Cerebellar cortex (tissue), 1 donor: Measurements from ENCODE around the gene GNAT1.
A peak's percentile ranks its signal among the peaks of the same experiment; 100 is the strongest.
"Not testable (repeated sequence)": the region's sequence is repeated elsewhere in the genome, so short reads cannot be mapped to it uniquely, and the experiment has no call there.

ENCODE experiments used
- DNase-seq: peaks from one replicate; pipeline ENCODE4 v3.0.0-alpha.2; 2015; ENCODE audit warnings: low spot score

GNAT1 gene

GRCh38 chr3:50242851-50243542, 51.6 kb downstream of the GNAT1 start:
- DNase-seq = no peak

GRCh38 chr3:50243543-50243895, 52.1 kb downstream of the GNAT1 start:
- no peak for DNase-seq

DNA sequence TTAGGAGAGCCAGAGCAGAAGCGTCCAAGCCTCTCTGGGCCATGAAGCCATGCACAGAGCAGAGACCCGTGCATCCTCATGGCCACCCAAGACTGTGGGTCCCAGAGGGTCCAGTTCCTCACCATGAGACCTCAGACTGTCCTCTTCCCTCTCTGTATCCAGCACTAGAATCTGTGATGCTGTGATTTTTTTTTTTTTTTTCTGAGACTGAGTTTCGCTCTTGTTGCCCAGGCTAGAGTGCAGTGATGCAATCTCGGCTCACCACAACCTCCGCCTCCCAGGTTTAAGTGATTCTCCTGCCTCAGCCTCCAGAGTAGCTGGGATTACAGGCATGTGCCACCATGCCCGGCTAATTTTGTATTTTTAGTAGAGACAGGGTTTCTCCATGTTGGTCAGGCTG, 53.4 kb downstream of the GNAT1 start:
- DNase-seq = not testable (repeated sequence)

- DNase-seq = no peak
These were observed 53.9 kb downstream of the GNAT1 start for GRCh38 chr3:50245251-50245745.

- peak; percentile 84 for DNase-seq
These were observed 54.6 kb downstream of the GNAT1 start for GRCh38 chr3:50245831-50246516.

DNA sequence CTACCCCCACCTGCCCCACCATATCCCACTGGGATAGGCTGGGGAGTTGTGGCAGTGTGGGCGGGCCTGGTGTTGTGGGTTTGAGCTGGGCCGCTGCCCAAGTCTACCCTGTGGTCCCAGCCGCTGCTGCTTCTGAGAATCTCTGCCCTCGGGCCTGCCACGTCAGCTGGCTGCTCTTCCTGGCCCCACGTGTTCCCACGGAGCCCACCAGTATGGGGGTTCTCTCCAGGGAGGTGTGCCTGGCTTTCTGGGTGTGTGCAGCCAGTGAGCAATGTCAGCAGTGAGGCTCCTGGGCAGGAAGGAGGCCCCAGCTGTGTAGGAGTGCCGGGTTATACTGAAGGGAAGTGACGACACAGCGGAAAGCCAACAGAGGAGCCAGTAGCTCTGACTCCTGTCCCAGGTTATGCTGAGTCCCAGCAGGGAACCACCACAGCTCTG, 55.1 kb downstream of the GNAT1 start:
- no peak for DNase-seq
